ENCODE data around the gene NMT1.

DNA sequence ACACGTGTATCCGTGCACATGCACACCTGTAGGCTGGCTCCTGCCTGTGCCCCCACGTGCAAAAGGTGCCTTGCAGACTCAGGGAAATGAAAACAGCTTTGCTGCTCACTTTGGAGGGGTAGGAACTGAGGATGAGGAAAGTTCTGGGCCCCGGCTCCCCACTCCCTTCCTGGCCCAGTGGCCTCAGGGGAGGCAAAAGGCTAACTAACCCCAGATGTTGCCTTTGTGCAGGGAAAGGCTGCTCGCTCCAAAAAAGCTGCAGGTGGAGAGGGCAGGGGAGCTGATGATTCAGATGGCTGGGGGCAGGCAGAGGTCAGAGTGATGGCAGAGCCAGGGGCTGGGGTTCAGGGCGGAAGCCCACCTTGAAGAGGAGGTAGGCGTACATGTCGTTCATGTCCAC lies 58.8 kb downstream of the NMT1 start:
- TF ChIP-seq EZH2 (IDR thresholded peaks at IDR 0.05): no peak
- TF ChIP-seq, protein P1, sequence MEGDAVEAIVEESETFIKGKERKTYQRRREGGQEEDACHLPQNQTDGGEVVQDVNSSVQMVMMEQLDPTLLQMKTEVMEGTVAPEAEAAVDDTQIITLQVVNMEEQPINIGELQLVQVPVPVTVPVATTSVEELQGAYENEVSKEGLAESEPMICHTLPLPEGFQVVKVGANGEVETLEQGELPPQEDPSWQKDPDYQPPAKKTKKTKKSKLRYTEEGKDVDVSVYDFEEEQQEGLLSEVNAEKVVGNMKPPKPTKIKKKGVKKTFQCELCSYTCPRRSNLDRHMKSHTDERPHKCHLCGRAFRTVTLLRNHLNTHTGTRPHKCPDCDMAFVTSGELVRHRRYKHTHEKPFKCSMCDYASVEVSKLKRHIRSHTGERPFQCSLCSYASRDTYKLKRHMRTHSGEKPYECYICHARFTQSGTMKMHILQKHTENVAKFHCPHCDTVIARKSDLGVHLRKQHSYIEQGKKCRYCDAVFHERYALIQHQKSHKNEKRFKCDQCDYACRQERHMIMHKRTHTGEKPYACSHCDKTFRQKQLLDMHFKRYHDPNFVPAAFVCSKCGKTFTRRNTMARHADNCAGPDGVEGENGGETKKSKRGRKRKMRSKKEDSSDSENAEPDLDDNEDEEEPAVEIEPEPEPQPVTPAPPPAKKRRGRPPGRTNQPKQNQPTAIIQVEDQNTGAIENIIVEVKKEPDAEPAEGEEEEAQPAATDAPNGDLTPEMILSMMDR (IDR thresholded peaks at IDR 0.05): no peak

All from neural progenitor cell (in vitro differentiated cells).